CD14-positive monocyte (primary cell): ENCODE data around the gene FIBCD1. TPM values are rescaled to one million over a fixed set of nuclear protein-coding genes. Genes with fewer than 3 reads are reported as not detected.

Experiments used
- DNase-seq, 3 donors: peaks; one replicate each; pipeline ENCODE4 v3.0.0-alpha.2; 2011 to 2022
- H2AFZ ChIP-seq: 2 replicates; pipeline ENCODE4 v1.6.0; 2012; ENCODE audit warnings: mild to moderate bottlenecking, low read depth, low read length, inconsistent platforms; ENCODE audit not compliant: insufficient read depth, poor library complexity, severe bottlenecking
- H3K27ac ChIP-seq, 2 donors: 1 replicate in 1 of 2; 2 replicates in 1 of 2; pipeline ENCODE4 v1.5.1; 2012 to 2013; ENCODE audit warnings: low read length in 2 of 2, control low read depth in 1 of 2, inconsistent platforms in 1 of 2, low read depth in 1 of 2, mild to moderate bottlenecking in 1 of 2
- H3K27me3 ChIP-seq, 2 donors: one replicate each; pipeline versions ENCODE4 v1.6.0 to v1.6.1; 2011 to 2013; ENCODE audit warnings: low read length in 2 of 2; ENCODE audit not compliant: control insufficient read depth in 2 of 2, insufficient read depth in 2 of 2
- H3K36me3 ChIP-seq, 2 donors: replicated peaks in 1 of 2; 1 replicate in 1 of 2; 2 replicates in 1 of 2; pipeline versions ENCODE4 v1.5.1 to v1.6.1; 2012 to 2013; ENCODE audit warnings: low read length in 2 of 2, control low read depth in 1 of 2, inconsistent platforms in 1 of 2, mild to moderate bottlenecking in 1 of 2; ENCODE audit not compliant: insufficient read depth in 2 of 2, control insufficient read depth in 1 of 2
- H3K4me1 ChIP-seq, 2 donors: 1 replicate in 1 of 2; 2 replicates in 1 of 2; pipeline versions ENCODE4 v1.5.1 to v1.6.1; 2012 to 2013; ENCODE audit warnings: low read length in 2 of 2, control low read depth in 1 of 2, inconsistent platforms in 1 of 2, mild to moderate bottlenecking in 1 of 2, moderate library complexity in 1 of 2; ENCODE audit not compliant: insufficient read depth in 2 of 2, control insufficient read depth in 1 of 2
- H3K4me2 ChIP-seq: replicated peaks from 2 replicates; pipeline ENCODE3; 2012; ENCODE audit warnings: low read length, moderate library complexity, mild to moderate bottlenecking; ENCODE audit not compliant: poor library complexity, severe bottlenecking; ENCODE audit errors: extremely low read depth
- H3K4me3 ChIP-seq, 3 experiments: fragments of 200-600 bp in 1 of 3; sonication (generic) in 1 of 3; replicated peaks in 1 of 3; 1 replicate in 2 of 3; 2 replicates in 1 of 3; pipeline ENCODE4 v1.5.1; 2011 to 2013; ENCODE audit warnings: low read length in 3 of 3, mild to moderate bottlenecking in 3 of 3, control low read depth in 2 of 3, low read depth in 2 of 3, inconsistent platforms in 1 of 3, moderate library complexity in 1 of 3
- H3K79me2 ChIP-seq: 2 replicates; pipeline ENCODE4 v1.6.0; 2012; ENCODE audit warnings: mild to moderate bottlenecking, control low read depth, inconsistent platforms, low read length, moderate library complexity; ENCODE audit not compliant: insufficient read depth
- H3K9ac ChIP-seq: 2 replicates; pipeline ENCODE4 v1.6.0; 2017; ENCODE audit warnings: low read length, mild to moderate bottlenecking; ENCODE audit not compliant: insufficient read depth, poor library complexity, severe bottlenecking
- H3K9me3 ChIP-seq, 2 donors: replicated peaks in 1 of 2; 1 replicate in 1 of 2; 2 replicates in 1 of 2; pipeline versions ENCODE4 v1.5.1 to v1.6.1; 2012 to 2013; ENCODE audit warnings: low read length in 2 of 2, control low read depth in 1 of 2; ENCODE audit not compliant: control insufficient read depth in 1 of 2, insufficient read depth in 1 of 2
- H4K20me1 ChIP-seq: 2 replicates; pipeline ENCODE4 v1.6.0; 2012; ENCODE audit warnings: mild to moderate bottlenecking, low read length, control low read depth, moderate library complexity; ENCODE audit not compliant: insufficient read depth
- H3K27ac Mint-ChIP-seq, 7 donors: one replicate each; pipeline ENCODE4 v1.8.0; 2020; ENCODE audit warnings: mild to moderate bottlenecking in 7 of 7, mixed read lengths in 7 of 7, moderate library complexity in 6 of 7, inconsistent platforms in 2 of 7
- H3K27me3 Mint-ChIP-seq, 3 donors: one replicate each; pipeline ENCODE4 v1.8.0; 2021 to 2022; ENCODE audit warnings: low read depth in 3 of 3, mild to moderate bottlenecking in 3 of 3, mixed read lengths in 3 of 3, moderate library complexity in 3 of 3, inconsistent platforms in 1 of 3
- H3K36me3 Mint-ChIP-seq, 2 donors: one replicate each; pipeline ENCODE4 v1.8.0; 2020; ENCODE audit warnings: mixed read lengths in 2 of 2, inconsistent platforms in 1 of 2, mild to moderate bottlenecking in 1 of 2
- H3K4me1 Mint-ChIP-seq: one replicate; pipeline ENCODE4 v1.8.0; 2020; ENCODE audit warnings: mild to moderate bottlenecking, mixed read lengths
- H3K4me3 Mint-ChIP-seq, 2 donors: one replicate each; pipeline ENCODE4 v1.8.0; 2020; ENCODE audit warnings: mild to moderate bottlenecking in 2 of 2, mixed read lengths in 2 of 2, moderate library complexity in 1 of 2
- H3K9me3 Mint-ChIP-seq, 7 donors: one replicate each; pipeline ENCODE4 v1.8.0; 2020 to 2022; ENCODE audit warnings: mixed read lengths in 7 of 7, mild to moderate bottlenecking in 6 of 7, moderate library complexity in 6 of 7, inconsistent platforms in 2 of 7
- WGBS: methylation state at CpG from one replicate; pipeline ENCODE4 v1.1.5; 2013; ENCODE audit warnings: missing lambda C conversion rate; ENCODE audit not compliant: insufficient coverage; 5-methylcytosine and 5-hydroxymethylcytosine counted together
- intact Hi-C, 2 donors: fragments of 100-400 bp; cut with micrococcal nuclease; formaldehyde crosslinking; loops; one replicate each; pipeline versions ENCODE4 v1.15.0 to v1.15.1; 2023
- polyA plus RNA-seq, 3 donors: library from polyadenylated mRNA; depleted of rRNA in 1 of 3; unstranded in 2 of 3; stranded (reverse) in 1 of 3; fragments of 300-500 nt in 2 of 3; fragments of >200 nt in 1 of 3; fragmentation: Illumina TruSeq in 2 of 3; gene quantifications; 1 replicate in 2 of 3; 2 replicates in 1 of 3; pipeline ENCODE4 v1.2.3, GENCODE V29; 2012 to 2021
- TF ChIP-seq, protein P1 (sequence below): fragments of 200-600 bp; IDR thresholded peaks from one replicate; pipeline ENCODE4 v1.8.0; 2022; ENCODE audit warnings: antibody characterized with exemption, mild to moderate bottlenecking

FIBCD1 gene
- polyA plus RNA-seq, 3 donors = not detected

DNA sequence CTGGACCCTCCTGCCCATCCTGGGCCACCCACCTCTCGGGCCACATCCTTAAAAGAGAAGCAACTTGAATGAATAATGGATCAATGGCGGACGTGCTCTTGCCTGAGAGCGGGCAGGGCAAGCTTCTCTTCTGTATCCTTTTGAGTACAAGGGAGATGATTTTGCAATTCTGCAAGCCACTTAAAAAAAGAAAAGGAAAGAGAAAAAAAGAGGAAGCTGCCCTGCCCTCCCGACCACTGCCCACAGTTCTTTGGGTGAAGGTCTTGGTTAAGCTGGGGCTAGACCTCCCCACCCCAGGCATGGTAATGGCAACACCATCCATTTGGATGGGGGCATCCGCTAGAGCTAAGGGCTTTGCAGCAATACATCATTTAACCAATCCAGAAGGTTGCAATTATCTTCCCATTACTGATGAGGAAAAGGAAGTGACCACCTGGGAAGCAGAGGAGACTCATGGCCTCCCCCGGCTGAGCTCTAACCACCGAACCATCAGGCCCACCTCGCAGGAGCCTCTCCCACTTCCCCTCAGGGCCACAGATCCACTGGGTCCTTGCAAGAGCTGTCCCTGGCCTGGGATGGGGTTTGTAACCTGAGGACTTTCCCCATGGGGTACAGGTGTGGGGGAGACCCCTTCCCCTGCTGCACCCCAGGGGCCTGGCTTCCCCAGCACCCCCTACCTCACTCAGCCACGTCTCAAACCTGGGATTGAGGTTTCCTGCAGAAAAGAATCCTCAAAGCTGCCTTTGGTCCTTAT, 42.1 kb upstream of the FIBCD1 start:
- Histone ChIP-seq H4K20me1 (no peaks in the 10 kb centered on the region), H3K79me2 (no peaks in the 10 kb centered on the region), H3K9me3 (no peaks in the 10 kb centered on the region), H3K4me2 (peak overlapping the region; percentile 61), H3K9ac (no peak overlapping the region), H3K27ac (no peak overlapping the region), H3K36me3 (no peaks in the 10 kb centered on the region), H3K27me3 (no peaks in the 10 kb centered on the region), H3K4me1 (peaks cover 23% of the 10 kb centered on the region in 2 donors), H2AFZ (peak overlapping the region; percentile 56), H3K4me3 (peak overlapping the region in 1 of 3 experiments; percentile 49)
- 0% methylated on average over 1 of the region's 10 CpGs for WGBS
- Mint-ChIP-seq H3K4me1 (peaks cover 25% of the 10 kb centered on the region), H3K36me3 (no peaks in the 10 kb centered on the region), H3K27ac (peak overlapping the region in 1 of 7 donors; percentile 45), H3K9me3 (no peaks in the 10 kb centered on the region), H3K27me3 (peaks cover 2 to 7% (median 3%) of the 10 kb centered on the region in 3 donors), H3K4me3 (peak overlapping the region; percentile 50 to 76)
- intact Hi-C loops = no loop called here
- peak; percentile 21 to 48 (median 42) for DNase-seq
- TF ChIP-seq, protein P1, sequence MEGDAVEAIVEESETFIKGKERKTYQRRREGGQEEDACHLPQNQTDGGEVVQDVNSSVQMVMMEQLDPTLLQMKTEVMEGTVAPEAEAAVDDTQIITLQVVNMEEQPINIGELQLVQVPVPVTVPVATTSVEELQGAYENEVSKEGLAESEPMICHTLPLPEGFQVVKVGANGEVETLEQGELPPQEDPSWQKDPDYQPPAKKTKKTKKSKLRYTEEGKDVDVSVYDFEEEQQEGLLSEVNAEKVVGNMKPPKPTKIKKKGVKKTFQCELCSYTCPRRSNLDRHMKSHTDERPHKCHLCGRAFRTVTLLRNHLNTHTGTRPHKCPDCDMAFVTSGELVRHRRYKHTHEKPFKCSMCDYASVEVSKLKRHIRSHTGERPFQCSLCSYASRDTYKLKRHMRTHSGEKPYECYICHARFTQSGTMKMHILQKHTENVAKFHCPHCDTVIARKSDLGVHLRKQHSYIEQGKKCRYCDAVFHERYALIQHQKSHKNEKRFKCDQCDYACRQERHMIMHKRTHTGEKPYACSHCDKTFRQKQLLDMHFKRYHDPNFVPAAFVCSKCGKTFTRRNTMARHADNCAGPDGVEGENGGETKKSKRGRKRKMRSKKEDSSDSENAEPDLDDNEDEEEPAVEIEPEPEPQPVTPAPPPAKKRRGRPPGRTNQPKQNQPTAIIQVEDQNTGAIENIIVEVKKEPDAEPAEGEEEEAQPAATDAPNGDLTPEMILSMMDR = no peak

GRCh38 chr9:130980526-130980925, 41.5 kb upstream of the FIBCD1 start:
- H3K4me3 ChIP-seq = peak overlapping the region in 1 of 3 experiments; percentile 49
- DNase-seq = no peak

More at GRCh38 chr9:130980526-130980925, 41.5 kb upstream of the FIBCD1 start:
- Histone ChIP-seq H3K9me3 (no peaks in the 10 kb centered on the region), H3K27ac (no peak overlapping the region), H3K79me2 (no peaks in the 10 kb centered on the region), H3K4me2 (peak overlapping the region; percentile 61), H3K27me3 (no peaks in the 10 kb centered on the region), H4K20me1 (no peaks in the 10 kb centered on the region), H3K9ac (peak overlapping the region; percentile 21), H2AFZ (peak overlapping the region; percentile 56), H3K4me1 (peaks cover 23% of the 10 kb centered on the region in 2 donors), H3K36me3 (no peaks in the 10 kb centered on the region)
- TF ChIP-seq, protein P1 = no peak
- peaks cover 2 to 7% (median 2%) of the 10 kb centered on the region in 3 donors for H3K27me3 Mint-ChIP-seq
- no peaks in the 10 kb centered on the region for H3K36me3 Mint-ChIP-seq
- WGBS = 26% methylated on average over 10 of the region's 16 CpGs
- H3K9me3 Mint-ChIP-seq = no peaks in the 10 kb centered on the region
- intact Hi-C loops = no loop called here
- H3K4me1 Mint-ChIP-seq = peaks cover 25% of the 10 kb centered on the region
- H3K27ac Mint-ChIP-seq = peak overlapping the region in 1 of 7 donors; percentile 45
- H3K4me3 Mint-ChIP-seq = peak overlapping the region; percentile 50 to 76
